Astrocyte (in vitro differentiated cells and primary cell): ENCODE results near the gene TFF2. TPM values are rescaled to one million over a fixed set of nuclear protein-coding genes. Genes with fewer than 3 reads are reported as not detected.

Experiments
- DNase-seq: peaks from one replicate; pipeline ENCODE4 v3.0.0-alpha.2; 2010; ENCODE audit warnings: low read depth
- FAIRE-seq: peaks from 2 replicates; lab custom pipeline; 2011; peaks lifted over from hg19 to GRCh38; lab: Jason Lieb, UNC
- H2AFZ ChIP-seq: 2 replicates; pipeline ENCODE4 v1.6.0; 2012; ENCODE audit warnings: low read depth, low read length, inconsistent platforms
- H3K27ac ChIP-seq: 2 replicates; pipeline ENCODE4 v1.5.1; 2011; ENCODE audit warnings: low read depth, low read length, inconsistent platforms
- H3K27me3 ChIP-seq: 2 replicates; pipeline ENCODE4 v1.6.0; 2011; ENCODE audit warnings: low read length, inconsistent platforms; ENCODE audit not compliant: insufficient read depth
- H3K36me3 ChIP-seq: 2 replicates; pipeline ENCODE4 v1.5.1; 2011; ENCODE audit warnings: low read length, inconsistent platforms; ENCODE audit not compliant: insufficient read depth
- H3K4me1 ChIP-seq: 2 replicates; pipeline ENCODE4 v1.5.1; 2011; ENCODE audit warnings: low read length, inconsistent platforms; ENCODE audit not compliant: insufficient read depth
- H3K4me2 ChIP-seq: 2 replicates; pipeline ENCODE4 v1.6.0; 2012; ENCODE audit warnings: low read length, inconsistent platforms
- H3K4me3 ChIP-seq: 2 replicates; pipeline ENCODE4 v1.5.1; 2011; ENCODE audit warnings: low read depth, mild to moderate bottlenecking, low read length, inconsistent platforms; ENCODE audit not compliant: insufficient read depth
- H3K79me2 ChIP-seq: 2 replicates; pipeline ENCODE4 v1.6.0; 2012; ENCODE audit warnings: mild to moderate bottlenecking, low read length, inconsistent platforms; ENCODE audit not compliant: insufficient read depth
- H3K9ac ChIP-seq: 2 replicates; pipeline ENCODE4 v1.6.0; 2012; ENCODE audit warnings: mild to moderate bottlenecking, low read length, inconsistent platforms
- H3K9me3 ChIP-seq: 2 replicates; pipeline ENCODE4 v1.5.1; 2012; ENCODE audit warnings: low read depth, mild to moderate bottlenecking, low read length, inconsistent platforms; ENCODE audit not compliant: insufficient read depth
- H4K20me1 ChIP-seq: 2 replicates; pipeline ENCODE4 v1.6.0; 2012; ENCODE audit warnings: low read length, inconsistent platforms; ENCODE audit not compliant: insufficient read depth
- H3K27ac Mint-ChIP-seq: one replicate; pipeline ENCODE4 v1.8.0; 2021; ENCODE audit warnings: mild to moderate bottlenecking, mixed read lengths; ENCODE audit not compliant: unreplicated experiment
- H3K27me3 Mint-ChIP-seq: one replicate; pipeline ENCODE4 v1.8.0; 2021; ENCODE audit warnings: low read depth, mixed read lengths; ENCODE audit not compliant: unreplicated experiment
- H3K36me3 Mint-ChIP-seq: one replicate; pipeline ENCODE4 v1.8.0; 2021; ENCODE audit warnings: low read depth, mixed read lengths; ENCODE audit not compliant: unreplicated experiment
- H3K4me1 Mint-ChIP-seq: one replicate; pipeline ENCODE4 v1.8.0; 2021; ENCODE audit warnings: low read depth, mixed read lengths; ENCODE audit not compliant: unreplicated experiment
- H3K4me3 Mint-ChIP-seq: one replicate; pipeline ENCODE4 v1.8.0; 2021; ENCODE audit warnings: mild to moderate bottlenecking, moderate library complexity, mixed read lengths; ENCODE audit not compliant: unreplicated experiment
- H3K9me3 Mint-ChIP-seq: one replicate; pipeline ENCODE4 v1.8.0; 2021; ENCODE audit warnings: mild to moderate bottlenecking, mixed read lengths; ENCODE audit not compliant: unreplicated experiment
- EZH2 ChIP-seq: IDR thresholded peaks from 2 replicates; pipeline ENCODE4 v1.6.1; 2012; ENCODE audit warnings: mild to moderate bottlenecking, low read length, inconsistent platforms; ENCODE audit not compliant: insufficient read depth
- total RNA-seq: library from RNA; stranded (reverse); gene quantifications from 2 replicates; pipeline ENCODE4 v1.2.1, GENCODE V29; 2021
- TF ChIP-seq, protein P1 (sequence below): IDR thresholded peaks from 2 replicates; pipeline ENCODE4 v1.5.1; 2011; ENCODE audit warnings: low read depth, mild to moderate bottlenecking, inconsistent platforms, low read length, moderate library complexity; ENCODE audit not compliant: insufficient read depth

The TFF2 gene
- total RNA-seq, 1 donor from 2014 or later: not detected

DNA sequence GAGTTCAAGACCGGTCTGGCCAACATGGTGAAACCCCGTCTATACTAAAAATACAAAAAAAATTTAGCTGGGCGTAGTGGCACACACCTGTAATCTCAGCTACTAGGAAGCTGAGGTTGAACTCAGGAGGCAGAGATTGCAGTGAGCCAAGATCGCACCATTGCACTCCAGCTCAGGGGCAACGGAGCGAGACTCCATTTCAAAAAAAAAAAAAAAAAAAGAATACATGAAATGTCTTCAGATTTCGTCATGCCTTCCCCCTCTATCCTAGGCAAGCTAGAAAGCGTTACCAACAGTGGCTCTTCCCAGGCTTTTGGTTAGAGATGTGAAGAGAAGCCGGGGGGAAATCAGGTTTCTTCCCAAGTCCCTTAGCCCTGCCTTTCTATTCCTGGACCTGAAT lies 11.9 kb upstream of the TFF2 start:
- no peaks in the 10 kb centered on the region for H3K79me2 ChIP-seq
- no peaks in the 10 kb centered on the region for H3K27me3 ChIP-seq
- no peaks in the 10 kb centered on the region for H3K4me1 Mint-ChIP-seq
- H3K4me3 ChIP-seq: no peak overlapping the region
- TF ChIP-seq, protein P1, sequence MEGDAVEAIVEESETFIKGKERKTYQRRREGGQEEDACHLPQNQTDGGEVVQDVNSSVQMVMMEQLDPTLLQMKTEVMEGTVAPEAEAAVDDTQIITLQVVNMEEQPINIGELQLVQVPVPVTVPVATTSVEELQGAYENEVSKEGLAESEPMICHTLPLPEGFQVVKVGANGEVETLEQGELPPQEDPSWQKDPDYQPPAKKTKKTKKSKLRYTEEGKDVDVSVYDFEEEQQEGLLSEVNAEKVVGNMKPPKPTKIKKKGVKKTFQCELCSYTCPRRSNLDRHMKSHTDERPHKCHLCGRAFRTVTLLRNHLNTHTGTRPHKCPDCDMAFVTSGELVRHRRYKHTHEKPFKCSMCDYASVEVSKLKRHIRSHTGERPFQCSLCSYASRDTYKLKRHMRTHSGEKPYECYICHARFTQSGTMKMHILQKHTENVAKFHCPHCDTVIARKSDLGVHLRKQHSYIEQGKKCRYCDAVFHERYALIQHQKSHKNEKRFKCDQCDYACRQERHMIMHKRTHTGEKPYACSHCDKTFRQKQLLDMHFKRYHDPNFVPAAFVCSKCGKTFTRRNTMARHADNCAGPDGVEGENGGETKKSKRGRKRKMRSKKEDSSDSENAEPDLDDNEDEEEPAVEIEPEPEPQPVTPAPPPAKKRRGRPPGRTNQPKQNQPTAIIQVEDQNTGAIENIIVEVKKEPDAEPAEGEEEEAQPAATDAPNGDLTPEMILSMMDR: no peak
- TF ChIP-seq EZH2: no peak
- no peaks in the 10 kb centered on the region for H3K36me3 ChIP-seq
- H3K4me3 Mint-ChIP-seq: no peak overlapping the region
- no peak overlapping the region for H2AFZ ChIP-seq
- DNase-seq (no peak), FAIRE-seq (no peak)
- no peak overlapping the region for H3K27ac Mint-ChIP-seq
- H3K4me2 ChIP-seq: no peak overlapping the region
- no peak overlapping the region for H3K9ac ChIP-seq
- H3K27ac ChIP-seq: no peak overlapping the region
- H3K9me3 Mint-ChIP-seq: peaks cover 3% of the 10 kb centered on the region
- no peaks in the 10 kb centered on the region for H3K4me1 ChIP-seq
- peaks cover 34% of the 10 kb centered on the region for H3K27me3 Mint-ChIP-seq
- H3K36me3 Mint-ChIP-seq: no peaks in the 10 kb centered on the region
- no peaks in the 10 kb centered on the region for H4K20me1 ChIP-seq
- no peaks in the 10 kb centered on the region for H3K9me3 ChIP-seq

DNA sequence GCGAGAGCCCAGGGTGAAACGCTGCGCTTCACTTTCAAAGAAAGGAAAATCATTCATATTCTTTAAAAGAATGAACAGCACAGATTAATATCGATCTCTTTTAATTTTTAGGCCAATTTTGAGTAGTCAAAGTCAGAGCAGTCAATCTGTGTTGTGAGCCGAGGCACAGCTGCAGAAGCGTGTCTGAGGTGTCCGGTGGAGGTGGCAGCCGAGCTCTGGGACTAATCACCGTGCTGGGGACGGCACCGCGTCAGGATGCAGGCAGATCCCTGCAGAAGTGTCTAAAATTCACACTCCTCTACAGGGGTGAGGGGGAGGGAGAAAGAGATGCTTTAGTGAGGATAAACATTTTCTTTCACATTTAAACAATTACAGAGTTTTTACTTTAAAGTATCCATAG lies 11.4 kb upstream of the TFF2 start:
- H3K4me3 ChIP-seq: no peak overlapping the region
- H3K9ac ChIP-seq: no peak overlapping the region
- H3K9me3 ChIP-seq: no peaks in the 10 kb centered on the region
- TF ChIP-seq, protein P1: no peak
- TF ChIP-seq EZH2: no peak
- peaks cover 5% of the 10 kb centered on the region for H3K9me3 Mint-ChIP-seq
- no peak for DNase-seq
- no peaks in the 10 kb centered on the region for H3K27me3 ChIP-seq
- peaks cover 32% of the 10 kb centered on the region for H3K27me3 Mint-ChIP-seq
- no peaks in the 10 kb centered on the region for H3K4me1 Mint-ChIP-seq
- no peaks in the 10 kb centered on the region for H3K79me2 ChIP-seq
- no peak overlapping the region for H2AFZ ChIP-seq
- no peaks in the 10 kb centered on the region for H4K20me1 ChIP-seq
- no peaks in the 10 kb centered on the region for H3K36me3 ChIP-seq
- no peak overlapping the region for H3K4me3 Mint-ChIP-seq
- no peak overlapping the region for H3K27ac Mint-ChIP-seq
- no peaks in the 10 kb centered on the region for H3K4me1 ChIP-seq
- H3K4me2 ChIP-seq: no peak overlapping the region
- FAIRE-seq: no peak
- no peak overlapping the region for H3K27ac ChIP-seq
- H3K36me3 Mint-ChIP-seq: no peaks in the 10 kb centered on the region

DNA sequence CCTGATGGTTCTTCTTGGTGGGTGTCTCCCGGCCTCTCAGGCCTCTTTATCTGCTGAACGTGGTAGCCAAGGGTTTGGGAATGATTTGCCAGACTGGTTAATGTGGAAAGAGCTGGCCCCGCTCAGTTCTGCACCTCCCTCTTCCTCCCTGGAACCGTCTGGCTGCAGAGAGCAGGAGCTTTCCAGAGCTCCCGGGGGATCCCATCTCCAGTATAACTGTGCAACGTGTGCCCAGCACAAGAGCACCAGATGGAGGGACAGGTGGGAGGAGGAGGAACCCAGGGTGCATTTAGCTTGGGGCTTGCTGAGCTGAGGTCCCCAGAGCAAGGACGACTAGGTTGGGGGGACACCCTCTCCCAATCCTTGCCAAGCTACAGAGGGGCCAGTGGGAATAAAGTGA lies 10.5 kb upstream of the TFF2 start:
- Mint-ChIP-seq H3K36me3 (no peaks in the 10 kb centered on the region), H3K4me3 (no peak overlapping the region), H3K9me3 (peaks cover 5% of the 10 kb centered on the region), H3K4me1 (no peaks in the 10 kb centered on the region), H3K27ac (no peak overlapping the region), H3K27me3 (peaks cover 35% of the 10 kb centered on the region)
- no peaks in the 10 kb centered on the region for H3K36me3 ChIP-seq
- FAIRE-seq (no peak), DNase-seq (no peak)
- H3K79me2 ChIP-seq: no peaks in the 10 kb centered on the region
- H4K20me1 ChIP-seq: no peaks in the 10 kb centered on the region
- H3K9ac ChIP-seq: no peak overlapping the region
- H3K27me3 ChIP-seq: no peaks in the 10 kb centered on the region
- no peaks in the 10 kb centered on the region for H3K4me1 ChIP-seq
- no peak overlapping the region for H2AFZ ChIP-seq
- no peak overlapping the region for H3K4me3 ChIP-seq
- TF ChIP-seq, protein P1: no peak
- TF ChIP-seq EZH2: no peak
- H3K27ac ChIP-seq: no peak overlapping the region
- no peaks in the 10 kb centered on the region for H3K9me3 ChIP-seq
- no peak overlapping the region for H3K4me2 ChIP-seq
